ENCODE data around the gene HSPG2.

GRCh38 chr1:21916447-21917238 lies 20.5 kb downstream of the HSPG2 start:
- TF ChIP-seq POLR2A (IDR thresholded peaks at IDR 0.05; ENCODE audit: low read depth, low read length) (no peak), POLR2AphosphoS5 (IDR thresholded peaks at IDR 0.05; ENCODE audit: low read depth, low read length) (no peak), SPI1 (IDR thresholded peaks at IDR 0.05; ENCODE audit: low read depth, low read length) (no peak), TAF1 (IDR thresholded peaks at IDR 0.05; ENCODE audit: low read depth, low read length) (no peak), POU2F2 (IDR thresholded peaks at IDR 0.05; ENCODE audit: low read depth, low read length) (no peak)

Data from GM12891 (cell line).